Measurements from ENCODE around the gene NCOA1.

Gene NCOA1

GRCh38 chr2:24814516-24814915, 323.5 kb downstream of the NCOA1 start:
- Histone ChIP-seq H3K4me3 (ENCODE audit: insufficient read length, low read depth) (no peak overlapping the region), H3K9ac (ENCODE audit: insufficient read length, low read depth) (no peak overlapping the region), H3K4me1 (ENCODE audit: insufficient read depth, insufficient read length) (no peaks in the 10 kb centered on the region), H3K9me3 (ENCODE audit: insufficient read depth, low read length) (no peaks in the 10 kb centered on the region), H3K36me3 (ENCODE audit: insufficient read depth, insufficient read length, low read length) (peaks cover 69% of the 10 kb centered on the region), H3K27me3 (ENCODE audit: insufficient read depth, insufficient read length) (no peaks in the 10 kb centered on the region)
- no peak for DNase-seq (ENCODE audit: low read depth, low spot score)
- TF ChIP-seq ZNF274 (IDR thresholded peaks at IDR 0.05; ENCODE audit: low read depth, low read length) = no peak
- TF ChIP-seq SUZ12 (IDR thresholded peaks at IDR 0.05; ENCODE audit: extremely low read depth, insufficient read depth, insufficient read length) = no peak
- no peak for TF ChIP-seq YY1 (IDR thresholded peaks at IDR 0.05; ENCODE audit: insufficient read depth, insufficient read length)

DNA sequence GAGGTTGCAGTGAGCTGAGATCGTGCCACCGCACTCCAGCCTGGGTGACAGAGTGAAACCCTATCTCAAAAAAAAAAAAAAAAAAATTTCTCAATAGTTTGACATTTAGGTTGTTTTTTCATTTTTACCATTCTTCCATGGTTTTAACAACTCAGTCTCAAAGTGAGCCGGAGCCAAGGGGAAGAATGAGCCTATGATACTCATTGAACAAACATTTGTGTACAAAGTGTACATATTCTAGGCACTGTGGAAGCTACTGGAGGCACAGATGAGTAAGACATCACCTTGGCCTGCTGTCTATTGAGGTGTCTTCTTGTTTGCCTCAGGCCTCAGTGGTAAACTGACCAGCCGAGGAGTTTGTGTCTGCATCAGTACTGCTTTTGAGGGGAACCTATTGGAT, 324.1 kb downstream of the NCOA1 start:
- no peak overlapping the region for H3K4me3 ChIP-seq (ENCODE audit: insufficient read length, low read depth)
- H3K36me3 ChIP-seq (ENCODE audit: insufficient read depth, insufficient read length, low read length) = peaks cover 73% of the 10 kb centered on the region
- no peak for DNase-seq (ENCODE audit: low read depth, low spot score)
- no peak overlapping the region for H3K9ac ChIP-seq (ENCODE audit: insufficient read length, low read depth)
- no peaks in the 10 kb centered on the region for H3K4me1 ChIP-seq (ENCODE audit: insufficient read depth, insufficient read length)
- TF ChIP-seq SUZ12 (IDR thresholded peaks at IDR 0.05; ENCODE audit: extremely low read depth, insufficient read depth, insufficient read length) = no peak
- TF ChIP-seq ZNF274 (IDR thresholded peaks at IDR 0.05; ENCODE audit: low read depth, low read length) = no peak
- TF ChIP-seq YY1 (IDR thresholded peaks at IDR 0.05; ENCODE audit: insufficient read depth, insufficient read length) = no peak
- no peaks in the 10 kb centered on the region for H3K27me3 ChIP-seq (ENCODE audit: insufficient read depth, insufficient read length)
- H3K9me3 ChIP-seq (ENCODE audit: insufficient read depth, low read length) = no peaks in the 10 kb centered on the region

- H3K27me3 ChIP-seq (ENCODE audit: insufficient read depth, insufficient read length) = no peaks in the 10 kb centered on the region
- no peak overlapping the region for H3K9ac ChIP-seq (ENCODE audit: insufficient read length, low read depth)
- no peak for TF ChIP-seq SUZ12 (IDR thresholded peaks at IDR 0.05; ENCODE audit: extremely low read depth, insufficient read depth, insufficient read length)
- no peak for TF ChIP-seq ZNF274 (IDR thresholded peaks at IDR 0.05; ENCODE audit: low read depth, low read length)
- TF ChIP-seq YY1 (IDR thresholded peaks at IDR 0.05; ENCODE audit: insufficient read depth, insufficient read length) = no peak
- DNase-seq (ENCODE audit: low read depth, low spot score) = no peak
- no peaks in the 10 kb centered on the region for H3K9me3 ChIP-seq (ENCODE audit: insufficient read depth, low read length)
- H3K4me1 ChIP-seq (ENCODE audit: insufficient read depth, insufficient read length) = peaks cover 4% of the 10 kb centered on the region
- H3K36me3 ChIP-seq (ENCODE audit: insufficient read depth, insufficient read length, low read length) = peaks cover 85% of the 10 kb centered on the region
- no peak overlapping the region for H3K4me3 ChIP-seq (ENCODE audit: insufficient read length, low read depth)
These were observed 325.4 kb downstream of the NCOA1 start for GRCh38 chr2:24816404-24816803.

GRCh38 chr2:24816884-24817283, 325.8 kb downstream of the NCOA1 start:
- Histone ChIP-seq H3K36me3 (ENCODE audit: insufficient read depth, insufficient read length, low read length) (peaks cover 88% of the 10 kb centered on the region), H3K4me1 (ENCODE audit: insufficient read depth, insufficient read length) (peaks cover 8% of the 10 kb centered on the region), H3K4me3 (ENCODE audit: insufficient read length, low read depth) (no peak overlapping the region), H3K9me3 (ENCODE audit: insufficient read depth, low read length) (no peaks in the 10 kb centered on the region), H3K9ac (ENCODE audit: insufficient read length, low read depth) (no peak overlapping the region), H3K27me3 (ENCODE audit: insufficient read depth, insufficient read length) (no peaks in the 10 kb centered on the region)
- DNase-seq (ENCODE audit: low read depth, low spot score) = no peak
- TF ChIP-seq ZNF274 (IDR thresholded peaks at IDR 0.05; ENCODE audit: low read depth, low read length) = no peak

DNA sequence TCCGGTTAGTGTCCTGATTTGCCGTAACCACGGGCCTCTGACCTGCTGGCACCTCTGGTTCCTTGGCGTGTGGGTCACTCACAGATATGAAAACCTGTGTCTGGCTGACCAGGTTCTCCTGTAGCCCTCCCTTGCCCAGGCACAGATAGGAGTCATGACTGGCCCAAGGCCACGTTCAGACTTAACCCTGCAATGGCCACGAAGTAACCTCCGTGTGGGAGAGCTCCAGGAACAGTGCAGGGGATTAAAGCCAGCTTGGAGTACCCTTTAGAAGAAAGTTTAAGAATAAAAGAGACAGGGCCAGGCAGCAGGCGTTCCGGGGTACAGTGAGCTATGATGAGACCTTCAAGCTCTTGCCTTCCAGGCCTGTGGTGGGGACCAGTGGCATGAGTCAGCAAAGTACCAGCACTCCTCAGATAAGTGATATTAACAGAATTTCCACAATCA, 327.7 kb downstream of the NCOA1 start:
- no peak for TF ChIP-seq ZNF274 (IDR thresholded peaks at IDR 0.05; ENCODE audit: low read depth, low read length)
- TF ChIP-seq SUZ12 (IDR thresholded peaks at IDR 0.05; ENCODE audit: extremely low read depth, insufficient read depth, insufficient read length) = no peak
- TF ChIP-seq YY1 (IDR thresholded peaks at IDR 0.05; ENCODE audit: insufficient read depth, insufficient read length) = no peak
- Histone ChIP-seq H3K36me3 (ENCODE audit: insufficient read depth, insufficient read length, low read length) (peaks cover 89% of the 10 kb centered on the region), H3K27me3 (ENCODE audit: insufficient read depth, insufficient read length) (no peaks in the 10 kb centered on the region), H3K4me1 (ENCODE audit: insufficient read depth, insufficient read length) (peaks cover 17% of the 10 kb centered on the region), H3K9ac (ENCODE audit: insufficient read length, low read depth) (no peak overlapping the region), H3K4me3 (ENCODE audit: insufficient read length, low read depth) (no peak overlapping the region), H3K9me3 (ENCODE audit: insufficient read depth, low read length) (no peaks in the 10 kb centered on the region)
- no peak for DNase-seq (ENCODE audit: low read depth, low spot score)

- peaks cover 88% of the 10 kb centered on the region for H3K36me3 ChIP-seq (ENCODE audit: insufficient read depth, insufficient read length, low read length)
- DNase-seq (ENCODE audit: low read depth, low spot score) = no peak
- no peak overlapping the region for H3K4me3 ChIP-seq (ENCODE audit: insufficient read length, low read depth)
- H3K27me3 ChIP-seq (ENCODE audit: insufficient read depth, insufficient read length) = no peaks in the 10 kb centered on the region
- no peak overlapping the region for H3K9ac ChIP-seq (ENCODE audit: insufficient read length, low read depth)
- H3K9me3 ChIP-seq (ENCODE audit: insufficient read depth, low read length) = 0 out of 2 replicates have a peak, but pooled peaks cover under 1% of the 10 kb centered on the region
- TF ChIP-seq SUZ12 (IDR thresholded peaks at IDR 0.05; ENCODE audit: extremely low read depth, insufficient read depth, insufficient read length) (no peak), YY1 (IDR thresholded peaks at IDR 0.05; ENCODE audit: insufficient read depth, insufficient read length) (no peak), ZNF274 (IDR thresholded peaks at IDR 0.05; ENCODE audit: low read depth, low read length) (no peak)
- peaks cover 17% of the 10 kb centered on the region for H3K4me1 ChIP-seq (ENCODE audit: insufficient read depth, insufficient read length)
These were observed 328.6 kb downstream of the NCOA1 start for GRCh38 chr2:24819442-24820174.

DNA sequence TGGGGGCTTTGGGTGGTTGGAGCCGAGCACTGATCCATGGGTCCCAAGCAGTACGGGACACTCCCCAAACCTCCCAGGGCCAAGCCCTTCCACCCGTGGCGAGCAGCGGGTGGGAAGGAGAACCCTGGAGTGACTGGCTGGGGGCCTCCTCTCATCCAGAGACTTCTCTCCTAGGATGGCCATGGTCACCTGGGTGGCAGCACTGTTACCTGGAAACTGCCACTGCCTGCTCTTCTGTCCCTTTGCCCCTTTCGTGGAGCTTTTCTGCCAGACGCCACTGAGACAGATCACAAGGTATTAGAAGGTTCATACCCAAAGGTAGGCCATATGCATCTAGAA, 329.1 kb downstream of the NCOA1 start:
- H3K4me3 ChIP-seq (ENCODE audit: insufficient read length, low read depth) = no peak overlapping the region
- H3K9ac ChIP-seq (ENCODE audit: insufficient read length, low read depth) = no peak overlapping the region
- H3K4me1 ChIP-seq (ENCODE audit: insufficient read depth, insufficient read length) = peaks cover 17% of the 10 kb centered on the region
- TF ChIP-seq ZNF274 (IDR thresholded peaks at IDR 0.05; ENCODE audit: low read depth, low read length) = no peak
- H3K27me3 ChIP-seq (ENCODE audit: insufficient read depth, insufficient read length) = no peaks in the 10 kb centered on the region
- H3K9me3 ChIP-seq (ENCODE audit: insufficient read depth, low read length) = peaks cover 5% of the 10 kb centered on the region; the same call in 1 of the 2 replicates
- H3K36me3 ChIP-seq (ENCODE audit: insufficient read depth, insufficient read length, low read length) = peaks cover 89% of the 10 kb centered on the region
- DNase-seq (ENCODE audit: low read depth, low spot score) = no peak

Measured in NT2/D1 (cell line).